K562 (cell line): ENCODE data around the gene SMIM12. TPM values are rescaled to one million over a fixed set of nuclear protein-coding genes. Genes with fewer than 3 reads are reported as not detected.

ENCODE experiments used
- ATF7 ChIP-seq: fragments of 450-650 bp; IDR thresholded peaks from 2 replicates; pipeline ENCODE4 v1.7.1; 2014; ENCODE audit warnings: mild to moderate bottlenecking, moderate library complexity
- CBFA2T3 ChIP-seq: fragments of 450-650 bp; IDR thresholded peaks from 2 replicates; pipeline ENCODE4 v1.6.1; 2017
- E2F3 ChIP-seq: fragments of 250-450 bp; sonication (Bioruptor Pico); IDR thresholded peaks from 2 replicates; pipeline ENCODE4 v1.4.0; 2020; ENCODE audit warnings: mild to moderate bottlenecking
- ELF2 ChIP-seq: fragments of 250-450 bp; sonication (Bioruptor Pico); IDR thresholded peaks from 2 replicates; pipeline ENCODE4 v1.5.0; 2021; ENCODE audit warnings: mild to moderate bottlenecking
- HNRNPUL1 ChIP-seq: fragments of 200-400 bp; formaldehyde crosslinking; IDR thresholded peaks from 2 replicates; pipeline ENCODE4 v1.6.1; 2017; ENCODE audit warnings: low read length
- MTA3 ChIP-seq: fragments of 450-650 bp; formaldehyde crosslinking; IDR thresholded peaks from 2 replicates; pipeline ENCODE4 v1.6.1; 2017; ENCODE audit warnings: mild to moderate bottlenecking, borderline replicate concordance
- PHTF2 ChIP-seq: fragments of 250-450 bp; sonication (Bioruptor Pico); IDR thresholded peaks from 2 replicates; pipeline ENCODE4 v1.5.0; 2021; ENCODE audit warnings: mild to moderate bottlenecking
- SPI1 ChIP-seq: IDR thresholded peaks from 2 replicates; pipeline ENCODE4 v1.6.1; 2011; ENCODE audit warnings: low read depth, low read length, control low read depth, borderline replicate concordance
- SREBF2 ChIP-seq: sonication (generic); formaldehyde crosslinking; IDR thresholded peaks from 2 replicates; pipeline ENCODE4 v1.4.0; 2020; ENCODE audit warnings: mild to moderate bottlenecking, missing genetic modification reagents
- TGIF2 ChIP-seq: sonication (generic); formaldehyde crosslinking; IDR thresholded peaks from 2 replicates; pipeline ENCODE4 v1.8.1; 2022; ENCODE audit warnings: mild to moderate bottlenecking, missing genetic modification reagents, moderate library complexity
- TOE1 ChIP-seq, 2 experiments: fragments of 450-650 bp in 1 of 2; sonication (generic) in 1 of 2; formaldehyde crosslinking in 1 of 2; IDR thresholded peaks; 2 replicates each; pipeline versions ENCODE4 v1.7.1 to v1.8.0; 2016 to 2022; ENCODE audit warnings: borderline replicate concordance in 2 of 2, mild to moderate bottlenecking in 2 of 2, antibody characterized with exemption in 1 of 2, inconsistent platforms in 1 of 2, low read depth in 1 of 2, missing genetic modification reagents in 1 of 2, moderate library complexity in 1 of 2
- WHSC1 ChIP-seq: IDR thresholded peaks from one replicate; pipeline ENCODE4 v1.6.1; 2012; ENCODE audit warnings: low read length, control low read depth, inconsistent platforms
- ZNF121 ChIP-seq: sonication (generic); formaldehyde crosslinking; conservative IDR thresholded peaks from 2 replicates; pipeline ENCODE4 v1.8.0; 2022; ENCODE audit warnings: missing genetic modification reagents
- ZNF583 ChIP-seq: fragments of 250-450 bp; sonication (Bioruptor Pico); IDR thresholded peaks from 2 replicates; pipeline ENCODE4 v1.4.0; 2020
- ZNF764 ChIP-seq: fragments of 250-450 bp; sonication (Bioruptor Pico); IDR thresholded peaks from 2 replicates; pipeline ENCODE4 v1.4.0; 2020; ENCODE audit warnings: low read depth, mild to moderate bottlenecking, moderate library complexity
- polyA plus RNA-seq, 8 experiments: library from polyadenylated mRNA; depleted of rRNA in 4 of 8; stranded (reverse) in 5 of 8; unstranded in 3 of 8; fragments of >200 nt; fragmentation: Nextera tagmentation in 2 of 8; fragmentation: Illumina TruSeq in 1 of 8; extraction: Ambion mirVana in 2 of 8; extraction: Trizol in 1 of 8; gene quantifications; 2 replicates each; pipeline versions ENCODE4 v1.2.1 to v1.2.3, GENCODE V29; 2011 to 2014; ENCODE audit warnings: inconsistent platforms in 1 of 8, missing spikeins in 1 of 8
- total RNA-seq, 7 experiments: library from RNA; depleted of rRNA in 6 of 7; stranded (reverse); fragments of >200 nt in 6 of 7; fragmentation: Illumina TruSeq in 2 of 7; extraction: Trizol in 2 of 7; gene quantifications; 2 replicates each; pipeline versions ENCODE4 v1.2.1 to v1.2.3, GENCODE V29; 2011 to 2021; ENCODE audit warnings: low replicate concordance in 1 of 7
- TF ChIP-seq, protein P1 (sequence below): fragments of 450-650 bp; IDR thresholded peaks from 2 replicates; pipeline ENCODE4 v1.7.0; 2016; ENCODE audit warnings: borderline replicate concordance
- TF ChIP-seq, protein P2 (sequence below), 3 experiments: fragments of 200-800 bp in 1 of 3; fragments of 250-450 bp in 1 of 3; fragments of 450-650 bp in 1 of 3; sonication (Bioruptor Pico) in 1 of 3; sonication (Bioruptor generic) in 1 of 3; formaldehyde crosslinking in 1 of 3; IDR thresholded peaks; 2 replicates each; pipeline versions ENCODE4 v1.6.1 to v1.8.0; 2016 to 2022; ENCODE audit warnings: mild to moderate bottlenecking in 2 of 3, missing genetic modification characterization in 2 of 3, missing compliant biosample characterization in 1 of 3, moderate library complexity in 1 of 3
- TF ChIP-seq, protein P3 (sequence below): sonication (generic); formaldehyde crosslinking; IDR thresholded peaks from 2 replicates; pipeline ENCODE4 v1.8.1; 2023; ENCODE audit warnings: mild to moderate bottlenecking, missing genetic modification reagents
- TF ChIP-seq, protein P4 (sequence below), 2 experiments: IDR thresholded peaks; 2 replicates each; pipeline ENCODE4 v1.6.1; 2011; ENCODE audit warnings: borderline replicate concordance in 1 of 2, control low read depth in 1 of 2, low read depth in 1 of 2, low read length in 1 of 2, mild to moderate bottlenecking in 1 of 2, mixed read lengths in 1 of 2, moderate library complexity in 1 of 2; ENCODE audit not compliant: insufficient read depth in 1 of 2, insufficient read length in 1 of 2, poor library complexity in 1 of 2, severe bottlenecking in 1 of 2; ENCODE audit errors: extremely low read depth in 1 of 2

SMIM12 gene
- total and polyA plus RNA-seq, 9 of the 15 experiments (the other 6 are each of a cell fraction or from before 2014, with no cell fraction given) = 51.7 to 112 (median 63.9) TPM

DNA sequence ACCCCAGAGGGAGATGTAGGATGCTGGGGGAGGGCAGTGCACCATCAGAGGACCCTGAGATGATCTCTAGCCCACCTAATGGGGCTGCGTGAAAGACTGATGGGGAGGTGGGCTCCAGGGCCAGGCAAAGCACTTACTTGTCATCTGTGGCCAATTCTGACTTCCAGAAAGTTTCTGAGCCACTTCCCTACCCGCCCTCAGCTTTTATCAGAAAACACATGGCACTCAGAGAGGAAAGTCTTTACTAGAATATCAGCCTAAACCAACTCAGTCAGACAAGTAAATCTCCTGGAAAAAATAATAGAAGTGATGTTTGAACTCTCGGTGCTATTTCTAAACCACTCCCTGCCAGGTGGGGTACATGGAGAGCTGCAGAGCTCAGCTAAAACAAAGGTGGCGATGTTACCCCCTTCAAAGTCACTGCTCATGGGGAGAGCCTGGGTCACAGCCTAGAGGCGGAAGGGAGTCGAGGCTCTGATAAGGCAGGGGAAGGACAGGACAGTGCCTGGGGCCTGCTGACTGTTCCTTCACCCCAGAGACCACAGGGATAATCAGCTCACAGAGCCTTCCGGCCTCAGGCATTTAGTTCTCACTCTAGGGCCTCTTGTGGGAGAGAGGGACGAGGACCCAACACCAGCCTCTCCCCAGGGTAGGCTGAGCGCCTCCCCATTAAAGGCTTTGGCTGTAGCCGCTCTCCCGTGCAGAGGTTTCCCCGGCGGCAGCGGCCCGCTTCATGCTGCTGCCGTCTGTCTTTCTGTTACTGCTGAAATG lies 14.2 kb downstream of the SMIM12 start (continued):
- TF ChIP-seq, protein P1, sequence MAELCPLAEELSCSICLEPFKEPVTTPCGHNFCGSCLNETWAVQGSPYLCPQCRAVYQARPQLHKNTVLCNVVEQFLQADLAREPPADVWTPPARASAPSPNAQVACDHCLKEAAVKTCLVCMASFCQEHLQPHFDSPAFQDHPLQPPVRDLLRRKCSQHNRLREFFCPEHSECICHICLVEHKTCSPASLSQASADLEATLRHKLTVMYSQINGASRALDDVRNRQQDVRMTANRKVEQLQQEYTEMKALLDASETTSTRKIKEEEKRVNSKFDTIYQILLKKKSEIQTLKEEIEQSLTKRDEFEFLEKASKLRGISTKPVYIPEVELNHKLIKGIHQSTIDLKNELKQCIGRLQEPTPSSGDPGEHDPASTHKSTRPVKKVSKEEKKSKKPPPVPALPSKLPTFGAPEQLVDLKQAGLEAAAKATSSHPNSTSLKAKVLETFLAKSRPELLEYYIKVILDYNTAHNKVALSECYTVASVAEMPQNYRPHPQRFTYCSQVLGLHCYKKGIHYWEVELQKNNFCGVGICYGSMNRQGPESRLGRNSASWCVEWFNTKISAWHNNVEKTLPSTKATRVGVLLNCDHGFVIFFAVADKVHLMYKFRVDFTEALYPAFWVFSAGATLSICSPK = no peak
- TF ChIP-seq ELF2 (CRISPR knock-in tag) = peak; percentile 49
- no peak for TF ChIP-seq ZNF121 (CRISPR knock-in tag)
- no peak for TF ChIP-seq PHTF2 (CRISPR knock-in tag)
- TF ChIP-seq, protein P2, sequence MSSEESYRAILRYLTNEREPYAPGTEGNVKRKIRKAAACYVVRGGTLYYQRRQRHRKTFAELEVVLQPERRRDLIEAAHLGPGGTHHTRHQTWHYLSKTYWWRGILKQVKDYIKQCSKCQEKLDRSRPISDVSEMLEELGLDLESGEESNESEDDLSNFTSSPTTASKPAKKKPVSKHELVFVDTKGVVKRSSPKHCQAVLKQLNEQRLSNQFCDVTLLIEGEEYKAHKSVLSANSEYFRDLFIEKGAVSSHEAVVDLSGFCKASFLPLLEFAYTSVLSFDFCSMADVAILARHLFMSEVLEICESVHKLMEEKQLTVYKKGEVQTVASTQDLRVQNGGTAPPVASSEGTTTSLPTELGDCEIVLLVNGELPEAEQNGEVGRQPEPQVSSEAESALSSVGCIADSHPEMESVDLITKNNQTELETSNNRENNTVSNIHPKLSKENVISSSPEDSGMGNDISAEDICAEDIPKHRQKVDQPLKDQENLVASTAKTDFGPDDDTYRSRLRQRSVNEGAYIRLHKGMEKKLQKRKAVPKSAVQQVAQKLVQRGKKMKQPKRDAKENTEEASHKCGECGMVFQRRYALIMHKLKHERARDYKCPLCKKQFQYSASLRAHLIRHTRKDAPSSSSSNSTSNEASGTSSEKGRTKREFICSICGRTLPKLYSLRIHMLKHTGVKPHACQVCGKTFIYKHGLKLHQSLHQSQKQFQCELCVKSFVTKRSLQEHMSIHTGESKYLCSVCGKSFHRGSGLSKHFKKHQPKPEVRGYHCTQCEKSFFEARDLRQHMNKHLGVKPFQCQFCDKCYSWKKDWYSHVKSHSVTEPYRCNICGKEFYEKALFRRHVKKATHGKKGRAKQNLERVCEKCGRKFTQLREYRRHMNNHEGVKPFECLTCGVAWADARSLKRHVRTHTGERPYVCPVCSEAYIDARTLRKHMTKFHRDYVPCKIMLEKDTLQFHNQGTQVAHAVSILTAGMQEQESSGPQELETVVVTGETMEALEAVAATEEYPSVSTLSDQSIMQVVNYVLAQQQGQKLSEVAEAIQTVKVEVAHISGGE (CRISPR knock-in tag; IDR thresholded peaks at IDR 0.05) = no peak
- TF ChIP-seq SPI1 = peak; percentile 75; the same call in 1 of the 2 replicates
- TF ChIP-seq ATF7 = peak; percentile 44
- TF ChIP-seq TGIF2 (CRISPR knock-in tag) = no peak
- peak; percentile 60; the same call in 1 of the 2 replicates for TF ChIP-seq MTA3
- TF ChIP-seq, protein P3, sequence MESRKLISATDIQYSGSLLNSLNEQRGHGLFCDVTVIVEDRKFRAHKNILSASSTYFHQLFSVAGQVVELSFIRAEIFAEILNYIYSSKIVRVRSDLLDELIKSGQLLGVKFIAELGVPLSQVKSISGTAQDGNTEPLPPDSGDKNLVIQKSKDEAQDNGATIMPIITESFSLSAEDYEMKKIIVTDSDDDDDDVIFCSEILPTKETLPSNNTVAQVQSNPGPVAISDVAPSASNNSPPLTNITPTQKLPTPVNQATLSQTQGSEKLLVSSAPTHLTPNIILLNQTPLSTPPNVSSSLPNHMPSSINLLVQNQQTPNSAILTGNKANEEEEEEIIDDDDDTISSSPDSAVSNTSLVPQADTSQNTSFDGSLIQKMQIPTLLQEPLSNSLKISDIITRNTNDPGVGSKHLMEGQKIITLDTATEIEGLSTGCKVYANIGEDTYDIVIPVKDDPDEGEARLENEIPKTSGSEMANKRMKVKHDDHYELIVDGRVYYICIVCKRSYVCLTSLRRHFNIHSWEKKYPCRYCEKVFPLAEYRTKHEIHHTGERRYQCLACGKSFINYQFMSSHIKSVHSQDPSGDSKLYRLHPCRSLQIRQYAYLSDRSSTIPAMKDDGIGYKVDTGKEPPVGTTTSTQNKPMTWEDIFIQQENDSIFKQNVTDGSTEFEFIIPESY (CRISPR knock-in tag) = peak; percentile 45; the same call in 1 of the 2 replicates
- TF ChIP-seq CBFA2T3 = peak; percentile 74
- 0 out of 2 replicates have a peak, but pooled peaks have one; percentile 48 for TF ChIP-seq ZNF583 (CRISPR knock-in tag)
- no peak for TF ChIP-seq HNRNPUL1
- no peak for TF ChIP-seq WHSC1
- no peak for TF ChIP-seq SREBF2
- no peak for TF ChIP-seq TOE1 (IDR thresholded peaks at IDR 0.05; ENCODE audit: borderline replicate concordance)
- TF ChIP-seq TOE1 (CRISPR knock-in tag; IDR thresholded peaks at IDR 0.05; ENCODE audit: borderline replicate concordance, low read depth) = no peak
- TF ChIP-seq ZNF764 (CRISPR knock-in tag) = no peak
- TF ChIP-seq E2F3 = no peak
- TF ChIP-seq, protein P4, sequence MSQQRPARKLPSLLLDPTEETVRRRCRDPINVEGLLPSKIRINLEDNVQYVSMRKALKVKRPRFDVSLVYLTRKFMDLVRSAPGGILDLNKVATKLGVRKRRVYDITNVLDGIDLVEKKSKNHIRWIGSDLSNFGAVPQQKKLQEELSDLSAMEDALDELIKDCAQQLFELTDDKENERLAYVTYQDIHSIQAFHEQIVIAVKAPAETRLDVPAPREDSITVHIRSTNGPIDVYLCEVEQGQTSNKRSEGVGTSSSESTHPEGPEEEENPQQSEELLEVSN (IDR thresholded peaks at IDR 0.05; ENCODE audit: borderline replicate concordance in 1 of 2, extremely low read depth in 1 of 2, insufficient read depth in 1 of 2, insufficient read length in 1 of 2, low read depth in 1 of 2, low read length in 1 of 2, poor library complexity in 1 of 2, severe bottlenecking in 1 of 2) = peak; percentile 44 to 51
